Measurements from ENCODE around the gene MASTL. TPM values are rescaled to one million over a fixed set of nuclear protein-coding genes. Genes with fewer than 3 reads are reported as not detected.
"Not testable (repeated sequence)": the region's sequence is repeated elsewhere in the genome, so short reads cannot be mapped to it uniquely, and the experiment has no call there.

The MASTL gene
- total RNA-seq, 1 experiment from 2014 or later: 8.0 TPM

DNA sequence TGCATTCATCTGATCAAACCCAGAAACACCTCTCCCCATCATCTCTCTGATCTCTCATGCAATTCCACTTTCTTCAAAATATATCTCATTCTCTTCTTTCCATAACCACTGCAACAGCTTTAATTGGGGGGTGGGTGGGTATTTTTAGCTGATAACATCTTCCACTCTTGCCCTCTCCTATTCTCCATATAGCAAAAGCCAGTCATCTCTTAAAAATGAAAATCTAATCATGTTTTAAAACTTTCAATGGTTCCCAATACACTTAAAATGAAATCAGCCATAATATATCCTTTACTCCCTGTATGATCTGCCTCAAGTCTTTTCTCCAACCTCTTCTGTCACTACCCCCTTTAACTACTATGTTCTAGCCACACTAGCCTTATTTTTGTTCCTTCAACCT, 2.5 kb upstream of the MASTL start:
- ChIA-PET CTCF (no interaction called here), POLR2A (interaction anchor here (0.7 to 3.9 kb wide), 3 partner anchors 83 to 351 kb away, joined by 3 to 39 read pairs (median 10); partner anchors contain the start of genes ACBD5 and RAB18)
- Mint-ChIP-seq H3K4me1 (ENCODE audit: insufficient read depth, unreplicated experiment) (peaks cover 21% of the 10 kb centered on the region), H3K27me3 (ENCODE audit: insufficient read depth, unreplicated experiment) (no peaks in the 10 kb centered on the region), H3K4me3 (ENCODE audit: unreplicated experiment) (peak overlapping the region; percentile 83), H3K36me3 (ENCODE audit: insufficient read depth, unreplicated experiment) (peaks cover 39% of the 10 kb centered on the region), H3K9me3 (ENCODE audit: unreplicated experiment) (no peaks in the 10 kb centered on the region), H3K27ac (ENCODE audit: low read depth, unreplicated experiment) (peak overlapping the region; percentile 98)
- no peak for DNase-seq (ENCODE audit: unreplicated experiment)
- intact Hi-C loops (cut with micrococcal nuclease): no loop called here
- TF ChIP-seq CTCF (IDR thresholded peaks at IDR 0.05; ENCODE audit: unreplicated experiment): no peak
- no TSS peak for BruUV-seq (replicated peaks)

DNA sequence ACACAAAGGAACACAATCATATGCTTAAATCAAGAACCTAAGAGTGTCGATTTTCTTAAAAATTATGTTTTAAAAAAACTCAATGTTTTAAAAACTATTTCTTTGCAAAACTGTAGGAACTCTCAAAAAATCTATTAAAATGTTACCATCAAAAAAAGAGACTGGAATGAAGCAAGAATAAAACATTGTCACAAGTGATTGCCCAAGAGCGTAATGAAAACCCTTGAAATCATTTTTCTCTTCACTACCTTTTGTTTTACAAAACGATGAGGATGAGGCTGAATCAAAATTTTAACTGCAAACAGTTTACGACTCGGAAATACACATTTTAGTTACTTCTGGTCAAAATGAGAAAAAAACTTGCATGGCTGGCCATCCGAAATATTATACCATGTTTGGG, 1.8 kb upstream of the MASTL start:
- Mint-ChIP-seq H3K36me3 (ENCODE audit: insufficient read depth, unreplicated experiment) (peaks cover 39% of the 10 kb centered on the region), H3K4me1 (ENCODE audit: insufficient read depth, unreplicated experiment) (peaks cover 26% of the 10 kb centered on the region), H3K9me3 (ENCODE audit: unreplicated experiment) (no peaks in the 10 kb centered on the region), H3K27me3 (ENCODE audit: insufficient read depth, unreplicated experiment) (no peaks in the 10 kb centered on the region), H3K27ac (ENCODE audit: low read depth, unreplicated experiment) (peak overlapping the region; percentile 98), H3K4me3 (ENCODE audit: unreplicated experiment) (peak overlapping the region; percentile 83)
- intact Hi-C loops (cut with micrococcal nuclease): no loop called here
- ChIA-PET CTCF (interaction anchor here (0.6 kb wide), 1 partner anchor 10 kb away, joined by 3 read pairs; no protein-coding TSS in a partner anchor), POLR2A (interaction anchor here (0.6 to 3.9 kb wide), 8 partner anchors 9 to 351 kb away, joined by 3 to 39 read pairs (median 6); partner anchors contain the start of genes ACBD5 and RAB18)
- no TSS peak for BruUV-seq (replicated peaks)
- no peak for DNase-seq (ENCODE audit: unreplicated experiment)
- TF ChIP-seq CTCF (IDR thresholded peaks at IDR 0.05; ENCODE audit: unreplicated experiment): no peak

- intact Hi-C loops (cut with micrococcal nuclease): no loop called here
- no peaks in the 10 kb centered on the region for H3K27me3 Mint-ChIP-seq (ENCODE audit: insufficient read depth, unreplicated experiment)
- DNase-seq (ENCODE audit: unreplicated experiment): peak; percentile 39
- TSS peak; percentile 57 for BruUV-seq (replicated peaks)
- H3K27ac Mint-ChIP-seq (ENCODE audit: low read depth, unreplicated experiment): peak overlapping the region; percentile 98
- TF ChIP-seq CTCF (IDR thresholded peaks at IDR 0.05; ENCODE audit: unreplicated experiment): no peak
- ChIA-PET CTCF (interaction anchor here (0.6 kb wide), 1 partner anchor 10 kb away, joined by 3 read pairs; no protein-coding TSS in a partner anchor), POLR2A (interaction anchor here (0.6 to 3.9 kb wide), 15 partner anchors 9 to 444 kb away, joined by 3 to 39 read pairs (median 4); partner anchors contain the start of genes ACBD5 and ANKRD26)
- H3K9me3 Mint-ChIP-seq (ENCODE audit: unreplicated experiment): no peaks in the 10 kb centered on the region
- peak overlapping the region; percentile 83 for H3K4me3 Mint-ChIP-seq (ENCODE audit: unreplicated experiment)
- H3K4me1 Mint-ChIP-seq (ENCODE audit: insufficient read depth, unreplicated experiment): peaks cover 26% of the 10 kb centered on the region
- peaks cover 39% of the 10 kb centered on the region for H3K36me3 Mint-ChIP-seq (ENCODE audit: insufficient read depth, unreplicated experiment)
Measured at GRCh38 chr10:27153845-27154193, 1.3 kb upstream of the MASTL start.

DNA sequence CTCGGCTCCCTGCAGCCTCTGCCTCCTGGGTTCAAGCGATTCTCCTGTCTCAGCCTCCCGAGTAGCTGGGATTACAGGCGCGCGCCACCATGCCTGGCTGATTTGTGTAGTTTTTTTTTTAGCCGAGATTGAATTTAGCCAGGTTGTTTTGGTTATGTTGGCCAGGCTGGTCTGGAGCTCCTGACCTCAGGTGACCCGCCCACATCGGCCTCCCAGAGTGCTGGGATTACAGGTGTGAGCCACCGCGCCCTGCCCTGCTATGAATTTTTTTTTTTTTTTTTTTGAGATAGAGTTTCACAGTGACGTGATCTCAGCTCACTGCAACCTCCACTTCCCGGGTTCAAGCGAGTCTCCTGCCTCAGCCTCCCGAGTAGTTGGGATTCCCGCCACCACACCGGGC, 1.4 kb downstream of the MASTL start:
- peaks cover 49% of the 10 kb centered on the region for H3K36me3 Mint-ChIP-seq (ENCODE audit: insufficient read depth, unreplicated experiment)
- ChIA-PET CTCF (interaction anchor here (0.9 to 1.6 kb wide), 2 partner anchors 10 to 204 kb away, joined by 4 to 7 read pairs; no protein-coding TSS in a partner anchor), POLR2A (interaction anchor here (0.6 to 3.9 kb wide), 8 partner anchors 9 to 383 kb away, joined by 3 to 39 read pairs (median 3); partner anchors contain the start of genes ACBD5 and RAB18)
- peak overlapping the region; percentile 98 for H3K27ac Mint-ChIP-seq (ENCODE audit: low read depth, unreplicated experiment)
- peaks cover 21% of the 10 kb centered on the region for H3K4me1 Mint-ChIP-seq (ENCODE audit: insufficient read depth, unreplicated experiment)
- H3K27me3 Mint-ChIP-seq (ENCODE audit: insufficient read depth, unreplicated experiment); BruUV-seq (replicated peaks); intact Hi-C loops (cut with micrococcal nuclease); H3K9me3 Mint-ChIP-seq (ENCODE audit: unreplicated experiment): not testable (repeated sequence)
- peak overlapping the region; percentile 83 for H3K4me3 Mint-ChIP-seq (ENCODE audit: unreplicated experiment)
- peak; percentile 17 for DNase-seq (ENCODE audit: unreplicated experiment)
